DMS53 (cell line): Measurements from ENCODE around the gene KRT7.
A peak's percentile ranks its signal among the peaks of the same experiment; 100 is the strongest.
"Not testable (repeated sequence)": the region's sequence is repeated elsewhere in the genome, so short reads cannot be mapped to it uniquely, and the experiment has no call there.

Experiments
- DNase-seq: peaks from one replicate; lab custom pipeline; 2025; lab: John Stamatoyannopoulos, UW

The KRT7 gene

DNA sequence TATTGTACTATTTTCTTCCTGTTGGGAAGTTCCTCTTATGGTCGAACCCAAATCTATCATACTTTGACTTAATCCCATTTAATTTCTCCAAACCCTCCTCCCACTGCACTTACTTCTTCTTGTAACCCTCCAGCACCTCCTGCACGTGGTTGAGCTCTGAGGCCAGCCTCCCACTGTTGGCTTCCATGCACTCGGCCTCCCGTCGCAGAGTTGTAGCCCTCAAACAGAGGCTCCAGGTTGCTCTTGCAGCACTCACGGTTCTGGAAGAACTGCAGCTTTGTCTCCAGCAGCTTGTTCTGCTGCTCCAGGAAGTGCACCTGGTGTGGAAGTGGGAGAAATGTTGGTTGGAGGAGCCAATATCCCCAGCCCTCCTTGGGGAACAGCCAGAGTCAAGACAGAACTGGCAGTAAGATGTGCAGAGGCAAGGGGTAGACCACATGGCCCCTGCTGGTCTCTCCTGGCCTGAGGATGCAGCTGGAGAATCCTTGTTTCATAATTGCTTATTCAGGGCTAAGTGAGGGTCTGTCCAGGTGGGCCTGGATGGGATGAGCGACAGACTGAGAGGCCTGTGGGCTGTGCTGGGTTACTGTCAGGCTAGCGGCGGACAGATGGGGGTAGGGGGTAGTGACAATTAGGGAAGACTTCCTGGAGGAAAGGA, 23.0 kb downstream of the KRT7 start:
- no peak for DNase-seq

DNA sequence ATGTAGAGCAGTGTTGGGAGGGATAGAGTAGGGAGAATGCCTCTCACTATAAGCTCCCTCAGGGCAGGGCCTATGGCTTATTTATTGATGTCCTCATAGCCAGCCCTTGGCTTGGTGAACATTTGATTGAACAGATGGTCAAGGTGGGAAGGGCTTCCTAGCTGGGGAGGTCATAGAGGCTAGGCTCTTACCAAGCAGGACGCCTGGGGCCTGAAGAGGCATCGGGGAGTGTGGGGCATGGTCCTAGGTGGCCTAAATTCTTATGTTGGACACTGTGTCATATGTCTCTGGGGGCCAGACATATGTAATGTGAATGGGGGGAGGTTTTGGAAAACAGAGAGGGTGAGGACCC, 23.5 kb downstream of the KRT7 start:
- DNase-seq, result no peak

DNA sequence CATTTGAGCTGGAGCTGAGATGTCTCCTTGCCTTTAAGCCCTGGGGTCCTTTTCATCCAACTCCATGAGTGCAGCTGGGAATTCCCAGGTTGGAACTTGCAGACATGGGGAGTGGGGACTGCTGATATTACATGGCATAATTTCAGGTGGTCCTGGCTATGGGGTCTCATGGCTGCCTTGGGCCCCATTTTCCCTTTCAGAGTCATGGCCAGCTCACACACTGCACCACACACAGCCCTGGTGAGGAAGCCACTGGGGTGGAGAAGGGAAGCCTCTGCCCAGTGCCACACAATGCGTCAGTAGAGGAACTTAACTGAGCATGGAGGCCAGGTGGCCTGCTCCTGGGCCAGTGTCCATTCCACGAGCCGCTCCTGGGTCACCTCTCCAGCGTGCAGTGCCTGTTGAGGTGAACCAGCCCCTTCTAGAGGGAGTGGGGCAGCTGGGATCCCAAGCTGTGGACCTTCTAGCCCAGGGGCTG, 24.1 kb downstream of the KRT7 start:
- no peak for DNase-seq

DNA sequence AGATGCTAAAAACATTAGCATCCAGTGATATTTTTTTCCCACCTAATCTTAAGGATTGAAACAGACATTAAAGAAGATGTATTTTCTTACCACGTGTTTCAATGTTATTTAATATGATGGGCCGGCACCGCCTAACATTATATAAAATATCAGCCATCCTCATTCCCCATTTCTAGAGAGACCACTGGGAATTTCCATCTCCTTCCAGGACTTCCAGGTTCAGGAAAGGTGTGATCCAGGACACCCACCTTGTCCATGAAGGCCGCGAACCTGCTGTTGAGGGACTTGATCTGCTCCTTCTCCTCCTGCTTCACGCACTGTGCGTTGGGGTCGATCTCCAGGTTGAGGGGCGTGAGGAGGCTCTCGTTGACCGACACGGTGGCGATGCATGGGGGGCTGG, 24.9 kb downstream of the KRT7 start:
- DNase-seq, result not testable (repeated sequence)

DNA sequence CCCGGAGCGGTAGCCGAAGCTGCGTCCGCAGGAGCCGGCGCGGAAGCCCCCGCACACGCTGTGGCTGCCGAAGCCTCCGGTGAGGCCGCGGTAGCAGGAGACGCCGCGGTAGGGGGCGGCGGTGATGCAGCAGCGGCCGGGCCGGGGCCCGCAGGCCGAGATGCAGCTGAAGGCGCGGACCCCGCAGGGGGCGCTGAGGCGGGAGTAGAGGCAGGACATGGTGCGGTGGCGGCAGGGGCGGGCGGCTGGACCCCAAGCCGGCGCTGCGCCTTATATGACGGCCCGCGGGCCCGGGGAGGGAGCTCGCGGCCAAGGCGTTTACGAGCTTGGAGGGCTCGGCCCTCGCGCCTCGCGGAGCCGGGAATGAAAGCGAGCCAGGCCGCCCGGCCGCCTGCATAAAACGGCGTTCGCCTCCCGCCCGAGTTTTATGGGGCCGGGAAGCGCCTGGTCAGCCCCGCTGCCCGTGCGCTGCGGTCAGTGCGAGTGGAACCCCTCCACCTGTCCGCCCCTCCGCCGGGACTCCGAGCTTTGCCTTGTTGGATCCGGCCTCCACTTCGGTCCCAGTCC, 25.4 kb downstream of the KRT7 start:
- no peak for DNase-seq

DNA sequence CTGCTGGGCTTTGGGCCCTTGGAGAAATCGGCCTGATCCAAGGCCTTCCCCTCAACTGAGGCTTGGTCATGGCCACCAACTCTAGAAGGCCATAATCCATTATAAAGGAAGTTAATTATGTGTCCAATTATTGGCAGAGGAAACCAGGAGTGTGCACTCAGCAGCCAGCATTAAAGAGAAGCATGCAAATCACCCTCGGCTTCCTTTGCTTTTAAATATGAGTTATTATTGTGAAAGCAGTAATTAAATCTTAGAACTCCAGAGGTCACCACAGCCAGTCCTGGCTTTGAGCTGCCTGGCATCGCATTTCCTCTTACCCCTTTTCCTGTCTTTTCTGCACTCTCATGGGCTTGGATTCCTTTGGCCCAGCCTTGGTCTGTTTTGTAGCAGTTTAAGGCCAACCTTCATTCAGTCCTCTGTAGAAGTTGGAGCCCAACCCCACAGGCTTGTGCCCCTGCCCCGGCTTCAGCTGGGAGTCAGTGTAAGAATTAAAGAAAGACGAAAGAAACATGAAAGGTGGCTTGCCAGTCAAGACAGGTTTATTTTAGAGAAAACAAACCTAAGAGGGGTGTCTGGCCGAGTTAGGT, 26.7 kb downstream of the KRT7 start:
- DNase-seq, result no peak

DNA sequence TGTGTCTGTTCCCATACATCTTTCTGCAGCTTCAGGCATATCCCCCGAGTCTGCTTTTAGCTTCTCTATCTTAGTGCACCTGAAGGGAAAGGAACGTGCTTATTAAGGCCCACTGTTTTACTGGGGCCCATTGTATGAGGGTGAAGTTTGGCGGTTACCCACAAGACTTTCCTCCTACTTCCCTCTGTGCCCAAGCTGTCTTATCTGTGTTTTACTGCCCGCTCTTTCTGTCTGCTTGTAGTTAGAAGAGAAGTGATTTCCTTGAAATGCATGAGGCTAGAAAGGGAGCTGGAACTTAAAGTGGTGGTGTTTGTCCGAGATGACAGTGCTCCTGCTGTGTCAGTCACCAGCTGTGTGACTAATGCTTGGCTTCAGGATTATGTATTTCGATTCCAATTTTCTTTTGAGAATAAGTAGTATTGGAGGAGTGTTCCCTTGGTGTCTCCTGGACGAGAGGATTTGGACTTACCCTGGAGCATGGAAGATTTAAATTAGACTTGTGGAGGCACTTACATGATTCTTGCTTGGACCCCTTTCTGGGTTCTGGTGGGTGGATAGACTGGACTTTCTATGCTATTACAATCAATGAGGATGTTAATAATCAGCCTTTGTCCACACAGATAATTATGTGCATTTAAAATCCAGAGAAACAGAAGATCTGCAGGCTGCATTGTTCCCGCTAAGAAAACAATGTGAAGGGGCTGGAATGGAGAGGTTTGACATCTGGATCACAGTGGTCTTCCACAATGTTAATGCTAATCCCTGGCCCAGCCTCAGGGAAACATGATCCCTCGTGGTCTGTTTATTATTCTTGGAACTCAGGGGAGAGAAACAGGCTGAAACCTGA, 27.5 kb downstream of the KRT7 start:
- no peak for DNase-seq

DNA sequence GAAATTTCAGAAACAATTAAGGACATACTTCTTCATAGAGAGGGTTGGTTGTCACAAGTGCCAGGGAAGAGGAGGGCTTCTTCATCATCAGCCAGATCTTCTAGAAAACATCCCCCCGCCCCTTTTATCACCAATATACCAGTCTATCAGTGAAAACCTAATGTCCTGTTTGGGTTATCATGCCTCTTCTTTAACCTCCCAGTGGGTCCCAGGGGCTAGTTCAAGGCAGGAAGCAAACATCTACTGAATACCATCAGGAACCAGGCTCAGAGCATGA, 28.1 kb downstream of the KRT7 start:
- no peak for DNase-seq

DNA sequence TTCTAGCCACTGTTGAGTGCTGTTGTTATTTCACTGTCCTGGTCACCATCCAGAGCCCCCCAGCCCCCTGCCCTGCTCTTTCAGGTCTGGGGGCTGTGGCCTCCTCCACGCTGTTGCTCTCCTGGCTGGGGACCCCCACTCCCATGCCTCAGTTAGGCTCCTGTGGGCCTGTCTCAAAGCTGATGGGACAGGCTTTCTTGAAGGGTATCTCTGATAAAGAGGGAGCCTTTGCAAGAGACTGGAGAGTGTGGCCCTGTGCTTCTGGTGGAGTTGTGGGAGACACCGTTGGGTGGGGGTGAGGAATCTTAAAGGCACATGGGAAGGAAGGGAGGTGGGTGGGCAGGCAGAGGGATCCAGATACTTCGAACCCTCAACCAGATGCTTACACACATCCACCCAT, 29.2 kb downstream of the KRT7 start:
- DNase-seq, result no peak

DNA sequence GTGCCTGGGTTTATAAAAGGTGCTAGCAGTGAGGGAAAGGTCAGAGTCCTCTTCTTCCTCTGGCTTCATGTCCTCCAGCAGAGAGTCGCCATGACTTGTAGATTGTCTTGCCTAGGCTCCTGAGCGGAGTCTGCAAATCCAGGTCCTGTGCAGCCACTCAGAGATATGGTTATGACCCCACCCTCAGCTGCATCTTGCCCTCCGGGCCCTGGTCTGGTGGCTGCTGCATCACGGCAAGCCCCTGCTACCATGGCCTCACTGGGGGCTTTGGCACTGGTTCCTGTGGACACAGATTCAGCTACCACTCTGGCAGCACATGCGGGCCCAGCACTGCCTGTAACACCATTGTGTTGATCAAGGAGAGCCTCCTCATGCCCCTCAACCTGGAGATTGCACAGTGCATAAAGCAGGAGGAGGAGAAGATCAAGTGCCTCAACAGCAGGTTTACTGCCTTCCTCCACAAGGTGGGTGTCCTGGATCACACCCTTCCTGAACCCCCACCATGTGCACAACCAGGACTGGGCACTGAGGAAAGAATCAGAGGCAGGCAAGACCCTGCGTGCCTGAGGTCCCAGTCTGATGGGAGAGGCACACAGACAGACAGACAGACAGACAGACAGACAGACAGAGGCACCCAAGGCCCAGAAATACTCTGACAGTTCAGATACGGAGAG, 30.9 kb downstream of the KRT7 start:
- no peak for DNase-seq

DNA sequence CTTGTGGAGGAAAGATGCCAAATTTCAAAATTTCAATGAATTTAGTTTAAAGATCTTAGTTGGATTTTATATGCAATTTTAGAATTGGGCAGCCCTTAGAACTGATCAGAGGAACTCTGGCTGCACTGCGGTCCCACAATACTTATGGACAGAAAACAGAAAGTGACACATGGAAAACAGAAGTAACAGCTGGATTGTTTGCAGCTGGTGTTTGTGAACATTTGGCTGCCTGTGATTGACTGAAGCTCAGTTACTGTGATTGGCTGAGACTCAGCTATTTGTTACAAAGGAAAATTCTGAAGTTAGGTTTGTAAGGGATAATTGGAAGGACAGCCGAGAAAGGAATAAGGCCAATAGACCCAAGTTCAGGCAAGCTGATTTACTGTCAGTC, 31.4 kb downstream of the KRT7 start:
- DNase-seq, result no peak

DNA sequence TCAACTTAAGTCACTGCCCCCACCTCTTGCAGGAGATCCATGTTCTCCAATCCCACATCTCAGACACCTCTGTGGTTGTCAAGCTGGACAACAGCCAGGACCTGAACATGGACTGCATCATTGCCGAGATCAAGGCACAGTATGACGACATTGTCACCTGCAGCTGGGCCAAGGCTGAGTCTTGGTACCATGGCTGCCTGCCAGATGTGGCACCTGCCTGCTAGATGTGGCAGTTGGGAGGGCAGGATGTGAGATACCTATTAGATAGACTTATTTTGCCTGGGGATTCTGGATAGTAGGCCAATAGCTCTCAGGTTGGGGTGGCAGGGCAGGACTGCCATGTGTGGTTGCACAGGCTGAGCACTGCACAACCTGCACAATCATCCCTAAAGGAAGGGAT, 33.5 kb downstream of the KRT7 start:
- peak; percentile 82 for DNase-seq

DNA sequence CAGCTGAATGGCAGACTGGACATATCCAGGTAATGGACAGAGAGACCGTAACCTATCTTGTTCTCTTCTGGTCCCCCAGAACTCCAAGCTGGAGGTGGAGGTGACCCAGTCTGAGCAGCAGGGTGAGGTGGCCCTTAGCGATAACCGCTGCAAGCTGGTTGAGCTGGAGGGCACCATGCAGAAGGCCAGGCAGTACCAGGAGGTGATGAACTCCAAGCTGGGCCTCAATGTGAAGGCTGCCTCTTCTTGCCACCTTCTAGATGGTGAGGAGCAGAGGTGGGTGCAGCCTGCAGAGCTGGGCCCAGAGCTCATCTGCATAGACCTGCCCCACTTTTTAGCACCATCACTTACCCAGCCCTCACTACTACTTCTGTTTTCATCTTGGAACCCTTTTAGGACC, 34.2 kb downstream of the KRT7 start:
- DNase-seq, result no peak

DNA sequence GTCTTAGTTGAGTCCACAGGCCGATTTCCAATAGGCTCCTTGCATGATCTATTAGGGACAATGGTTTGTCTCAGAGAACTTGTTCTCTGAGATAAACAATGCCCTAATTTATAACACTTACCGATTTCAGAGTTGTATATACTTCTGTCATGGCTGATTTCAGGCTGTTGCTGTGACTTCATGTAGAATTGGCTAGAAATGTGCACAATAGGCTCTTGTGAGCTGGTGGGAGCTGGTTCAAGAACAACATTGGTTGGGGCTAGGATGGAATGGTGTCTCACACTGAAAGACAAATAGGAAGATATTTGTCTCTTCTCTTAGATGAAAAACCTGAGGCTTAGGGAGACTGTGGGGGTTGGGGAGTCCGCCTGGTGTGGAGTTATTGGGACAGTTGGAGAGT, 34.7 kb downstream of the KRT7 start:
- no peak for DNase-seq

DNA sequence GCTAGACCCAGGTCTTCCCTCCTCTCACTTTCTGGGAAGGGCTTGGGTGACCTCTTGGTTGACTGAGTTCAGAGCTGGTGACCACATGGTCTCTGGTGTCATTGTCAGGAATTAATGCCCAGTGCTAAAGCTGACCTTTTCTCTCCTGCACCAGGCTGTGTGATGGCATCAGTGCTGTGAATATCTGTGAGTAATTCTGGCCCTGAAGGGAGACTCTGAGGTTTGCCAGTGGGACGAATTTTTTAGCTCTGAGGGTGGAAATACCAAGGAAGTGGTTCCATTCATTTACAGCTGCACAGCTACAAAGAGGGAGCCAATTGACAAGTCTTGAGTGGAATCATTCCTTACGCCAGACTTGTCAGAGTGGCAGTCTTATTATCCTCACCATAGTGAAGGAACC, 35.2 kb downstream of the KRT7 start:
- no peak for DNase-seq

DNA sequence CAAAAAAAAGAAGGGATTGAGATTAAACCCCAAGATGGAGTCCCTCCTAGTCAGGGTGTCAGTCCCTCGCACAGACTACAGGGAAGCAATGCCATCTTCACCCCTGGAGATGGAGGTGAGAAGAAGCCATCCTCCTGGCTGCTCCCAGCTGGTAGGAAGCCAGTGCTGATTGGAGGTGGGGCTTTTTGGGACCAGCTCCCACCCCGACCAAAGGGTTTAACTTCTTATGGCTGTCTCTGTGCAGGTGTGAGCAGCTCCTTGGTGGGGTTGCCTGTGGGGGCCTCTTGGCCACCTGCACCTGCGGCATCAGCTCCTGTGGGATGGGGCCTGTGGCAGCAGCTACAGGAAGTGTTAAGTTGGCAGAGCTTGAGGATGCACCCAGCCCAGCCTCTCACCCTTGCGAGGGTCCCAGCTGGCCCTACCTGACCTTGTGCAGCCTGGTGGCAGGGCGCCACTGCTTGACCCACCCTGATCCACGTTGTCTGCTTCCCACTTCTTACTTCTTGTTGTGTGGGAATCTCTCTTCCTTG, 37.6 kb downstream of the KRT7 start:
- DNase-seq, result no peak

DNA sequence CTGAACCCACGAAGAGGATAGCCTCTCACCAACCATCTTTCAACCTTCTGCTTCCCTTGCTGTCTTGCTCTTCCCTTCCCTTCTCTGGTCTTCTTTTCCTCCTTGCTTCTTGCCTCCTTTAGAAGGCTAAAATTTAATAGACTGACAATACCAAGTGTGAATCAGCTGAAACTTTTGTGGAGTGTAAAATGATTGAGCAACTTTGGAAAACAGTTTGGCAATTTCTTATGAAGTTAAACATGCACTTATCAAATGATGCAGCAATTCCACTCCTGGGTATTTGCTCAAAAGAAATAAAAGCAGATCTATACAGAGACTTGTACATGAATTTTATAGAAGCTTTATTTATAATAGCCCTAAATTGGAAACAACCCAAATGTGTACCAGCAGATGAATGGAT, 38.1 kb downstream of the KRT7 start:
- no peak for DNase-seq

DNA sequence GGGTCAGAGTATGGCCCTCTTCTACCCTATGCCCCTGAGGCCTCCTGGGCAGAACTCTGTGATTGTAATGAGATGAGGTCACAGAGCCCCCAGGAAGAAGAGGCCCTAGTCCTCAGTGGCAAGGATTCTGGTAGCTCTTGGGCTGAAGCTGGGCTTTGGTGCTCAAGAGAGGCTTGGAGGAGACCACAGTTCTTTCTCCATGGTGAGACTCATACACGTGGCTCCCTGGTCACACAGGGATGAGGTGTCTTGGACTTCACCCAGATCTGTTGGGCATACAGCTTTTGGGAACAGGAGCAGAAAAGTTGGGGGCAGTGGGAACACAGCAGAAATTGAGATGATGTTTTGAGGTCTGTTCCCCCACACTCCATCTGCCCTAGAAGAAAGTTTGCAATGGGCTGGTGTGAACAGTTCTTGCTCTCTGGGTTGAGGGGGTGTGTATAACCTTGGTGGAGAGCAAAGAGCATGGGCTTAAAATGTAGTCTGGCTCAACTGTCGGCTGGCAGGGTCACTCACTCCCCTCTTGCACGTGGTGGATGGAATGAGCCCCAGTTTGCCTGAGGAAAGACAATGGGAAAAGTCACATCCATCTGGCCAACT, 41.6 kb downstream of the KRT7 start, which contains the start of gene KRT86:
TSS of gene KRT86 (plus strand) at position 125 of the 600 bp plus-strand sequence. CDS start 27,272 bp downstream, outside the sequence.
- no peak for DNase-seq

DNA sequence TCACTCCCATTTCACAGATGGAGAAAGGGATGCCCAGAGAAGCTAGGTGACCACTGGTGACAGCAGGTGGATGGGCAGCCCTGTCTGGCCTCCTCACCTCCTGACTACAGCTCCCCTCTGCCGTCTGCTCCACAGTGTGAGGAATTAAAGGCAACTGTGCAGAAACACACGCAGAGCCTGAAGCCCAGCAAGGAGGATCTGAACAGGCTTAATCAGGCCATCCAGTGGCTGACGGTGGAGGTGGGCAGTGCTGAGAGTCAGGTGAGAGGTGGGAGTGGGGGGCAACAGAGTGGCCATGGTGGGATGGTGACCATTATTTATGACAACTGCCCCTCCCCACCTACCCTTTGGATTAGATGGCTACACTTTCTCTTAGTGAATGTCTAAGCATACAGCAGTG, 42.6 kb downstream of the KRT7 start:
- no peak for DNase-seq

DNA sequence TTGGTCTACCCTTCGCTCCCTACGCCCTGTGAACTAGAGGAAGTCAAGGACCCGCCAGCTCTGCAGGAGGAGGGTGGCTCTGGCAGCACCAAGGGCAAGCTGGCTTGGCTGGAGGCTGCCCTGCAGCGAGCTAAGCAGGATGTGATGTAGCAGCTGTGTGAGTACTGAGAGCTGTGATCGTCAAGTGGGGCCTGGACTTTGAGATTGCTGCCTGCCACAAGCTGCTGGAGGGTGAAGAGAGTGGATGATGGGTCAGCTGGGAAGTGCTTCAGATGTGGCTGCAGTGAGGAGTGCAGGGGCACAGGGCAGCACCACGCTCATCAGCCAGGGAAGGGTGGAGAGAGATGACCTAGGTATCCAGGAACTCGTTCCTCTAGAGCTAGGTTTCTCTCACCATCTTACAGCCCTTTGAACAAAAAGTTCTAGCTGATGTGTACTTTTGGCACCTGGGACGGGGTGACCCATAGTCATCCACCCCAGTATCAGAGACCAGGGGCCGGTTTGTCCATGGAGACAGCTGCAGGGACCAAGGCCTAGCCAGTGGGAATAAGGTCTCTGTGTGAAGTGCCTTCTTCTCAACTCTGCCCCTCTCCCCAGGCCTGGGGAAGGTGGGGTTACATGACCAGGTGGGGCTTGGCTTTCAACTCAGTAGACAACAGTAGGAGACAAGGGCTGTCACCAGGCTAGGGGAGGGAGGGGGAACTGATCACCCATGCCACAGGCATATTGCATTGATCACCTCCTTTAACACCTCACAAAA, 44.6 kb downstream of the KRT7 start:
- DNase-seq, result peak; percentile 93
